Measurements from ENCODE around the gene LIM2. TPM values are rescaled to one million over a fixed set of nuclear protein-coding genes. Genes with fewer than 3 reads are reported as not detected.
"Not testable (repeated sequence)": the region's sequence is repeated elsewhere in the genome, so short reads cannot be mapped to it uniquely, and the experiment has no call there.

Gene LIM2
- total and polyA plus RNA-seq, 2 experiments from 2014 or later: not detected

- Histone ChIP-seq H3K36me3 (replicated peaks; ENCODE audit: insufficient read depth, low read depth) (no peaks in the 10 kb centered on the region), H3K79me2 (no peaks in the 10 kb centered on the region), H4K20me1 (ENCODE audit: insufficient read depth, poor library complexity, severe bottlenecking) (no peaks in the 10 kb centered on the region), H2AFZ (no peak overlapping the region), H3K9me3 (ENCODE audit: low read depth) (peaks cover 8% of the 10 kb centered on the region), H3K4me1 (ENCODE audit: insufficient read depth) (no peaks in the 10 kb centered on the region), H3K4me3 (no peak overlapping the region), H3K27ac (no peak overlapping the region), H3K4me2 (no peak overlapping the region), H3K9me2 (replicated peaks; ENCODE audit: insufficient read depth) (no peaks in the 10 kb centered on the region), H3K27me3 (no peaks in the 10 kb centered on the region)
- WGBS (ENCODE audit: low lambda C conversion rate, missing lambda C conversion rate): 94% methylated on average over 5 of the region's 5 CpGs
- DNase-seq (ENCODE audit: low spot score): no peak
- TF ChIP-seq CTCF (IDR thresholded peaks at IDR 0.05; ENCODE audit: poor library complexity) (no peak), EZH2 (IDR thresholded peaks at IDR 0.05; ENCODE audit: borderline replicate concordance) (no peak), EZH2phosphoT487 (IDR thresholded peaks at IDR 0.05; ENCODE audit: low read depth, severe bottlenecking, unreplicated experiment) (no peak)
Measured at GRCh38 chr19:51399231-51399630, 11.5 kb upstream of the LIM2 start.

- H3K9me3 ChIP-seq (ENCODE audit: low read depth): peaks cover 8% of the 10 kb centered on the region
- H3K4me3 ChIP-seq: no peak overlapping the region
- 47% methylated on average over 7 of the region's 7 CpGs for WGBS (ENCODE audit: low lambda C conversion rate, missing lambda C conversion rate)
- H2AFZ ChIP-seq: no peak overlapping the region
- TF ChIP-seq CTCF (IDR thresholded peaks at IDR 0.05; ENCODE audit: poor library complexity) (peak; percentile 58), EZH2 (IDR thresholded peaks at IDR 0.05; ENCODE audit: borderline replicate concordance) (no peak)
- no peaks in the 10 kb centered on the region for H3K4me1 ChIP-seq (ENCODE audit: insufficient read depth)
- no peaks in the 10 kb centered on the region for H4K20me1 ChIP-seq (ENCODE audit: insufficient read depth, poor library complexity, severe bottlenecking)
- H3K27ac ChIP-seq: no peak overlapping the region
- H3K4me2 ChIP-seq: no peak overlapping the region
- no peaks in the 10 kb centered on the region for H3K27me3 ChIP-seq
- H3K9me2 ChIP-seq (replicated peaks; ENCODE audit: insufficient read depth): no peaks in the 10 kb centered on the region
- no peaks in the 10 kb centered on the region for H3K36me3 ChIP-seq (replicated peaks; ENCODE audit: insufficient read depth, low read depth)
- no peaks in the 10 kb centered on the region for H3K79me2 ChIP-seq
- DNase-seq (ENCODE audit: low spot score): peak; percentile 29
Measured at GRCh38 chr19:51398096-51398704, 10.4 kb upstream of the LIM2 start.

- not testable (repeated sequence) for H3K36me3 ChIP-seq (replicated peaks; ENCODE audit: insufficient read depth, low read depth); H3K9me2 ChIP-seq (replicated peaks; ENCODE audit: insufficient read depth); H3K4me2 ChIP-seq; H3K27ac ChIP-seq; H4K20me1 ChIP-seq (ENCODE audit: insufficient read depth, poor library complexity, severe bottlenecking); H3K4me1 ChIP-seq (ENCODE audit: insufficient read depth); H3K9me3 ChIP-seq (ENCODE audit: low read depth); H3K4me3 ChIP-seq; DNase-seq (ENCODE audit: low spot score); H3K79me2 ChIP-seq; H2AFZ ChIP-seq; H3K27me3 ChIP-seq
- 67% methylated on average over 9 of the region's 9 CpGs for WGBS (ENCODE audit: low lambda C conversion rate, missing lambda C conversion rate)
Measured at GRCh38 chr19:51397453-51397852, 9.7 kb upstream of the LIM2 start.

- H3K4me3 ChIP-seq: no peak overlapping the region
- no peak overlapping the region for H3K27ac ChIP-seq
- WGBS (ENCODE audit: low lambda C conversion rate, missing lambda C conversion rate): 98% methylated on average over 2 of the region's 2 CpGs
- no peaks in the 10 kb centered on the region for H3K27me3 ChIP-seq
- H2AFZ ChIP-seq: no peak overlapping the region
- no peaks in the 10 kb centered on the region for H3K79me2 ChIP-seq
- H3K4me1 ChIP-seq (ENCODE audit: insufficient read depth): no peaks in the 10 kb centered on the region
- TF ChIP-seq CTCF (IDR thresholded peaks at IDR 0.05; ENCODE audit: poor library complexity): no peak
- no peak for TF ChIP-seq EZH2phosphoT487 (IDR thresholded peaks at IDR 0.05; ENCODE audit: low read depth, severe bottlenecking, unreplicated experiment)
- no peak for TF ChIP-seq EZH2 (IDR thresholded peaks at IDR 0.05; ENCODE audit: borderline replicate concordance)
- H3K9me3 ChIP-seq (ENCODE audit: low read depth): no peaks in the 10 kb centered on the region
- no peaks in the 10 kb centered on the region for H3K36me3 ChIP-seq (replicated peaks; ENCODE audit: insufficient read depth, low read depth)
- no peaks in the 10 kb centered on the region for H4K20me1 ChIP-seq (ENCODE audit: insufficient read depth, poor library complexity, severe bottlenecking)
- no peak for DNase-seq (ENCODE audit: low spot score)
- H3K4me2 ChIP-seq: no peak overlapping the region
- H3K9me2 ChIP-seq (replicated peaks; ENCODE audit: insufficient read depth): no peaks in the 10 kb centered on the region
Measured at GRCh38 chr19:51396175-51396574, 8.4 kb upstream of the LIM2 start.
